Spleen (tissue), 11 donors: ENCODE data around the gene NR3C2. TPM values are rescaled to one million over a fixed set of nuclear protein-coding genes. Genes with fewer than 3 reads are reported as not detected.

Experiments
- DNase-seq: peaks from one replicate; pipeline ENCODE4 v3.0.0-alpha.2; 2020
- H3K27ac ChIP-seq, 8 donors: fragments of 200-600 bp; sonication (generic) in 7 of 8; 1 replicate in 4 of 8; 2 replicates in 4 of 8; pipeline versions ENCODE4 v1.5.0 to v1.8.0; 2016 to 2021; ENCODE audit warnings: inconsistent platforms in 4 of 8, mild to moderate bottlenecking in 4 of 8, moderate library complexity in 1 of 8
- H3K27me3 ChIP-seq, 7 donors: fragments of 200-600 bp; sonication (generic) in 6 of 7; replicated peaks in 1 of 7; 1 replicate in 4 of 7; 2 replicates in 3 of 7; pipeline versions ENCODE4 v1.5.0 to v1.8.0; 2016 to 2021; ENCODE audit warnings: inconsistent platforms in 3 of 7, mild to moderate bottlenecking in 1 of 7
- H3K36me3 ChIP-seq, 6 donors: fragments of 200-600 bp; sonication (generic) in 5 of 6; 1 replicate in 4 of 6; 2 replicates in 2 of 6; pipeline versions ENCODE4 v1.5.0 to v1.8.0; 2016 to 2021; ENCODE audit warnings: inconsistent platforms in 2 of 6
- H3K4me1 ChIP-seq, 6 donors: fragments of 200-600 bp; sonication (generic) in 5 of 6; 1 replicate in 3 of 6; 2 replicates in 3 of 6; pipeline versions ENCODE4 v1.5.0 to v1.8.0; 2016 to 2021; ENCODE audit warnings: inconsistent platforms in 3 of 6
- H3K4me3 ChIP-seq, 8 donors: fragments of 200-600 bp; sonication (generic) in 7 of 8; 1 replicate in 4 of 8; 2 replicates in 4 of 8; pipeline versions ENCODE4 v1.5.0 to v1.8.0; 2016 to 2021; ENCODE audit warnings: inconsistent platforms in 4 of 8, mild to moderate bottlenecking in 4 of 8, moderate library complexity in 2 of 8
- H3K9me3 ChIP-seq, 8 donors: fragments of 200-600 bp; sonication (generic) in 7 of 8; 1 replicate in 4 of 8; 2 replicates in 4 of 8; pipeline versions ENCODE4 v1.5.0 to v1.8.0; 2016 to 2021; ENCODE audit warnings: inconsistent platforms in 4 of 8
- CTCF ChIP-seq, 11 experiments: fragments of 200-600 bp in 7 of 11; fragments of 450-650 bp in 4 of 11; sonication (generic) in 4 of 11; IDR thresholded peaks in 8 of 11; conservative IDR thresholded peaks in 3 of 11; 1 replicate in 7 of 11; 2 replicates in 4 of 11; pipeline versions ENCODE4 v1.4.0 to v1.8.0; 2016 to 2021; ENCODE audit warnings: antibody characterized with exemption in 11 of 11, inconsistent platforms in 4 of 11, mild to moderate bottlenecking in 1 of 11
- POLR2A ChIP-seq, 3 donors: fragments of 450-650 bp; IDR thresholded peaks; one replicate each; pipeline ENCODE4 v1.5.1; 2017; ENCODE audit warnings: antibody characterized with exemption in 3 of 3, mild to moderate bottlenecking in 1 of 3
- POLR2AphosphoS5 ChIP-seq, 3 donors: sonication (generic); formaldehyde crosslinking; IDR thresholded peaks; one replicate each; pipeline ENCODE4 v1.5.1; 2017; ENCODE audit warnings: antibody characterized with exemption in 3 of 3
- WGBS, 5 donors: extraction: QIAGEN DNeasy Blood & Tissue Kit in 3 of 5; methylation state at CpG; one replicate each; pipeline versions ENCODE4 v1.1.5 to v1.1.7; 2013 to 2018; 5-methylcytosine and 5-hydroxymethylcytosine counted together
- intact Hi-C: fragments of 100-400 bp; cut with DNase I; formaldehyde crosslinking; loops from one replicate; pipeline ENCODE4 v1.15.0; 2023; ENCODE audit warnings: low total_unique reads
- polyA plus RNA-seq, 3 donors: library from polyadenylated mRNA; stranded (reverse); fragments of 200-250 nt; gene quantifications; one replicate each; pipeline ENCODE4 v1.2.1, GENCODE V29; 2013
- total RNA-seq, 7 donors: library from RNA; depleted of rRNA in 3 of 7; stranded (reverse); fragments of >200 nt in 3 of 7; fragmentation: NEBNext Ultra II Directional in 4 of 7; extraction: Animal tissue kit (Norgen Biotek cat#: 25700) in 4 of 7; gene quantifications; one replicate each; pipeline versions ENCODE4 v1.1.0 to v1.2.1, GENCODE V29; 2016 to 2021
- donor health status: healthy with polysubstance abuse.
- donor health status: DM: no; HTN: no; CAD: no; lungs with moderate emphysema.
- donor health status: DM: no; HTN: no; CAD: no.
- donor health status: Bipolar disorder and iron deficiency.
- donor health status: healthy.
- donor health status: DM: no; HTN: no; CAD: no.
- donor health status: DM: yes; HTN: yes; CAD: no.

NR3C2 gene
- total and polyA plus RNA-seq, 10 donors, result 1.2 to 25.9 (median 16.2) TPM

- H3K4me1 ChIP-seq, result no peaks in the 10 kb centered on the region
- intact Hi-C loops, result no loop called here
- no peak overlapping the region for H3K4me3 ChIP-seq
- H3K9me3 ChIP-seq, result no peaks in the 10 kb centered on the region
- H3K27ac ChIP-seq, result no peak overlapping the region
- DNase-seq, result no peak
- WGBS, 5 donors, result 81 to 92% (median 86%) methylated on average over 5 of the region's 5 CpGs
- H3K27me3 ChIP-seq, result no peaks in the 10 kb centered on the region
- H3K36me3 ChIP-seq, result no peaks in the 10 kb centered on the region
- no peak for TF ChIP-seq POLR2A (IDR thresholded peaks at IDR 0.05)
- TF ChIP-seq POLR2AphosphoS5 (IDR thresholded peaks at IDR 0.05), result no peak
- no peak for TF ChIP-seq CTCF (IDR thresholded peaks at IDR 0.05 in 8 of 11, conservative IDR thresholded peaks at IDR 0.05 in 3 of 11)
Measured at GRCh38 chr4:148405161-148405893, 36.9 kb downstream of the NR3C2 start.

GRCh38 chr4:148398988-148399387, 43.2 kb downstream of the NR3C2 start:
- no peak for TF ChIP-seq POLR2A (IDR thresholded peaks at IDR 0.05)
- TF ChIP-seq POLR2AphosphoS5 (IDR thresholded peaks at IDR 0.05), result no peak
- no peak for TF ChIP-seq CTCF (IDR thresholded peaks at IDR 0.05 in 8 of 11, conservative IDR thresholded peaks at IDR 0.05 in 3 of 11)
- H3K27me3 ChIP-seq, result no peaks in the 10 kb centered on the region
- H3K27ac ChIP-seq, result no peak overlapping the region
- no peaks in the 10 kb centered on the region for H3K9me3 ChIP-seq
- intact Hi-C loops, result no loop called here
- H3K4me1 ChIP-seq, result peaks cover 0 to 5% (median 0%) of the 10 kb centered on the region in 6 donors
- DNase-seq, result no peak
- H3K36me3 ChIP-seq, result no peaks in the 10 kb centered on the region
- H3K4me3 ChIP-seq, result no peak overlapping the region

DNA sequence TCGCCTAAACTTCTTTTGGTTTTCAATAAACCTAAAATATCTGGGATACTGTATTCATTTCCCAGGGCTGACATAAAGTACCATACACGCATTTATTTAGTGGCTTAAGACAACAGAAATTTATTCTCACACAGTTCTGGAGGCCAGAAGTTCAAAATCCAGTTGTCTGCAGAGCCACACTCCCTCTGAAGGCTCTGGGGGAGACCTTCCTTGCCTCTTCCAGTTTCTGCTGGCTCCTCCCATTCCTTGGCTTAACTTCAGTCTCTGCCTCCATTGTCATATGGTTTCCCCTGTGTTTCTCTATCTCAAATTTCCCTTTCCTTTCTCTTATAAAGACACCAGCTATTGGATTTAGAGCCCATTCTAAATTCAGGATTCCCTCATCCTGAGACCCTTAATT, 44.4 kb downstream of the NR3C2 start:
- 85 to 95% (median 87%) methylated on average over 2 of the region's 2 CpGs for WGBS, 5 donors
- intact Hi-C loops, result no loop called here

More for the DNA sequence above, 44.4 kb downstream of the NR3C2 start:
- no peak overlapping the region for H3K4me3 ChIP-seq
- H3K9me3 ChIP-seq, result no peaks in the 10 kb centered on the region
- H3K27me3 ChIP-seq, result no peaks in the 10 kb centered on the region
- no peak overlapping the region for H3K27ac ChIP-seq
- TF ChIP-seq POLR2AphosphoS5 (IDR thresholded peaks at IDR 0.05), result no peak
- no peak for TF ChIP-seq CTCF (IDR thresholded peaks at IDR 0.05 in 8 of 11, conservative IDR thresholded peaks at IDR 0.05 in 3 of 11)
- no peak for TF ChIP-seq POLR2A (IDR thresholded peaks at IDR 0.05)
- H3K4me1 ChIP-seq, result peaks cover 0 to 5% (median 0%) of the 10 kb centered on the region in 6 donors
- no peak for DNase-seq
- no peaks in the 10 kb centered on the region for H3K36me3 ChIP-seq
